Uterus (tissue), 2 donors: Measurements from ENCODE around the gene RASGRP1.

Source experiments
- POLR2A ChIP-seq, 2 donors: fragments of 450-650 bp; IDR thresholded peaks; one replicate each; pipeline ENCODE4 v1.6.1; 2016; ENCODE audit warnings: antibody characterized with exemption in 2 of 2, mild to moderate bottlenecking in 1 of 2, moderate library complexity in 1 of 2
- TF ChIP-seq, protein P1 (sequence below), 4 experiments: fragments of 200-600 bp in 2 of 4; fragments of 450-650 bp in 2 of 4; sonication (generic) in 2 of 4; IDR thresholded peaks; one replicate each; pipeline ENCODE4 v1.5.1; 2016 to 2019; ENCODE audit warnings: antibody characterized with exemption in 4 of 4, mild to moderate bottlenecking in 2 of 4, moderate library complexity in 1 of 4

DNA sequence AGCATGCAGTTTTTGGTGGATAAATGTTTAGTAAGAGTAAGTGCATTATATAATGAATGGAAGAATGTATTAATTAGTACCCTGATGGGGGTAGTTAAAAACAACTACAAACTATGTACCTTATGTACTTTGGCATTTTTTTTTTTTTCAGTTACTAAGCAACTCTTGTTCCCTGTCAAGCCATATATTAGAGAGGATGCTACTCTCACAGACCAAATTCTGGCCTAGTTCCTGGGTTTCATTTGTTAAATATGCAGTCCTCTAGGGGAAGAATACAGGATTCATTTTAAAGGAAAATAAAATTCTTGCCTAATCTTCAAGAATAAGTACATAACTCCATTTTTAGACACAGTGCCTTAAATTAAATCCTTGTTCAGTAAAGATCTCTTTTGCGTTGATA, 93.8 kb downstream of the RASGRP1 start:
- TF ChIP-seq POLR2A (IDR thresholded peaks at IDR 0.05) = no peak
- TF ChIP-seq, protein P1, sequence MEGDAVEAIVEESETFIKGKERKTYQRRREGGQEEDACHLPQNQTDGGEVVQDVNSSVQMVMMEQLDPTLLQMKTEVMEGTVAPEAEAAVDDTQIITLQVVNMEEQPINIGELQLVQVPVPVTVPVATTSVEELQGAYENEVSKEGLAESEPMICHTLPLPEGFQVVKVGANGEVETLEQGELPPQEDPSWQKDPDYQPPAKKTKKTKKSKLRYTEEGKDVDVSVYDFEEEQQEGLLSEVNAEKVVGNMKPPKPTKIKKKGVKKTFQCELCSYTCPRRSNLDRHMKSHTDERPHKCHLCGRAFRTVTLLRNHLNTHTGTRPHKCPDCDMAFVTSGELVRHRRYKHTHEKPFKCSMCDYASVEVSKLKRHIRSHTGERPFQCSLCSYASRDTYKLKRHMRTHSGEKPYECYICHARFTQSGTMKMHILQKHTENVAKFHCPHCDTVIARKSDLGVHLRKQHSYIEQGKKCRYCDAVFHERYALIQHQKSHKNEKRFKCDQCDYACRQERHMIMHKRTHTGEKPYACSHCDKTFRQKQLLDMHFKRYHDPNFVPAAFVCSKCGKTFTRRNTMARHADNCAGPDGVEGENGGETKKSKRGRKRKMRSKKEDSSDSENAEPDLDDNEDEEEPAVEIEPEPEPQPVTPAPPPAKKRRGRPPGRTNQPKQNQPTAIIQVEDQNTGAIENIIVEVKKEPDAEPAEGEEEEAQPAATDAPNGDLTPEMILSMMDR (IDR thresholded peaks at IDR 0.05) = no peak
